A549 (cell line): ENCODE results near the gene KCNJ6. TPM values are rescaled to one million over a fixed set of nuclear protein-coding genes. Genes with fewer than 3 reads are reported as not detected.
"Not testable (repeated sequence)": the region's sequence is repeated elsewhere in the genome, so short reads cannot be mapped to it uniquely, and the experiment has no call there.

Experiments used
- ATAC-seq, 2 experiments: fragments of 200-7000 bp in 1 of 2; fragments of >200 bp in 1 of 2; cut with Nextera tagmentation in 1 of 2; cut with Tn5 transposase in 1 of 2; 3 replicates each; pipeline versions ENCODE4 v1.8.0 to v1.9.1; 2018 to 2020; ENCODE audit warnings: mild to moderate bottlenecking in 1 of 2, moderate library complexity in 1 of 2
- CTCF ChIA-PET: fragments of 300-600 bp; sonication (Branson Sonifier 250); formaldehyde crosslinking; extraction: SDS; loops from one replicate; lab custom pipeline; 2021; ENCODE audit warnings: antibody characterized with exemption, inconsistent platforms; lab: Yijun Ruan, JAX
- POLR2A ChIA-PET: fragments of 350-600 bp; formaldehyde crosslinking; extraction: SDS; loops from one replicate; lab custom pipeline; 2021; ENCODE audit warnings: antibody characterized with exemption, inconsistent platforms; lab: Yijun Ruan, JAX
- DNase-seq, 2 experiments: peaks; one replicate each; pipeline versions ENCODE4 v3.0.0 to v3.0.0-alpha.2; 2011 to 2016; ENCODE audit warnings: low read depth in 1 of 2, low spot score in 1 of 2
- FAIRE-seq: peaks from 2 replicates; lab custom pipeline; 2011; peaks lifted over from hg19 to GRCh38; lab: Jason Lieb, UNC
- H3K27ac ChIP-seq, 2 experiments: fragments of >200 bp; sonication (Bioruptor Twin); formaldehyde crosslinking; 3 replicates each; pipeline ENCODE4 v1.5.1; 2016 to 2017
- H3K4me1 ChIP-seq: fragments of >200 bp; sonication (Bioruptor Twin); formaldehyde crosslinking; 3 replicates; pipeline ENCODE4 v1.6.1; 2016
- H3K4me2 ChIP-seq: fragments of >200 bp; sonication (Bioruptor Twin); formaldehyde crosslinking; 3 replicates; pipeline ENCODE4 v1.6.1; 2016
- H3K4me3 ChIP-seq: fragments of >200 bp; sonication (Bioruptor Twin); formaldehyde crosslinking; 3 replicates; pipeline ENCODE4 v1.5.1; 2016
- H3K9me3 ChIP-seq: fragments of >200 bp; sonication (Bioruptor Twin); formaldehyde crosslinking; 3 replicates; pipeline ENCODE4 v1.6.1; 2016
- ATOH8 ChIP-seq: fragments of 250-450 bp; sonication (Bioruptor Pico); IDR thresholded peaks from 2 replicates; pipeline ENCODE4 v1.5.0; 2020; ENCODE audit warnings: low read depth, mild to moderate bottlenecking, moderate library complexity
- BHLHE40 ChIP-seq: IDR thresholded peaks from 2 replicates; pipeline ENCODE4 v1.6.1; 2012; ENCODE audit warnings: low read depth, low read length, inconsistent platforms
- CBX8 ChIP-seq: fragments of 200-600 bp; sonication (generic); IDR thresholded peaks from 2 replicates; pipeline ENCODE4 v1.6.1; 2016
- CHD2 ChIP-seq: fragments of 150-350 bp; IDR thresholded peaks from 2 replicates; pipeline ENCODE4 v1.6.1; 2014; ENCODE audit warnings: low read length; ENCODE audit not compliant: partially characterized antibody
- EHMT2 ChIP-seq: fragments of 200-600 bp; sonication (generic); IDR thresholded peaks from 2 replicates; pipeline ENCODE4 v1.6.1; 2016; ENCODE audit warnings: antibody characterized with exemption, low read depth, mild to moderate bottlenecking, moderate library complexity
- FOSL2 ChIP-seq, 2 experiments: fragments of 450-650 bp in 1 of 2; fragments of >200 bp in 1 of 2; sonication (Bioruptor Twin) in 1 of 2; formaldehyde crosslinking; IDR thresholded peaks; 2 replicates each; pipeline versions ENCODE4 v1.5.0 to v1.6.1; 2016 to 2020; ENCODE audit warnings: mild to moderate bottlenecking in 1 of 2, moderate library complexity in 1 of 2
- FOXS1 ChIP-seq: fragments of 250-450 bp; sonication (Bioruptor Pico); IDR thresholded peaks from 2 replicates; pipeline ENCODE4 v1.5.0; 2020; ENCODE audit warnings: mild to moderate bottlenecking, moderate library complexity
- GATA3 ChIP-seq: IDR thresholded peaks from 2 replicates; pipeline ENCODE4 v1.6.1; 2012; ENCODE audit warnings: borderline replicate concordance
- HEYL ChIP-seq: fragments of 250-450 bp; sonication (Bioruptor Pico); IDR thresholded peaks from 2 replicates; pipeline ENCODE4 v1.8.0; 2021; ENCODE audit warnings: mild to moderate bottlenecking, moderate library complexity
- HOXB5 ChIP-seq: fragments of 250-450 bp; sonication (Bioruptor Pico); IDR thresholded peaks from 2 replicates; pipeline ENCODE4 v1.5.0; 2020; ENCODE audit warnings: mild to moderate bottlenecking, moderate library complexity
- JUN ChIP-seq, 2 experiments: fragments of >200 bp; sonication (Bioruptor Twin); formaldehyde crosslinking; IDR thresholded peaks; 2 replicates in 1 of 2; 3 replicates in 1 of 2; pipeline ENCODE4 v1.6.1; 2016 to 2017
- JUNB ChIP-seq: fragments of >200 bp; sonication (Bioruptor Twin); formaldehyde crosslinking; IDR thresholded peaks from 2 replicates; pipeline ENCODE4 v1.6.1; 2016
- KDM5A ChIP-seq: fragments of 200-600 bp; sonication (generic); IDR thresholded peaks from 2 replicates; pipeline ENCODE4 v1.6.1; 2016; ENCODE audit warnings: antibody characterized with exemption, mild to moderate bottlenecking
- MAFK ChIP-seq: fragments of 450-650 bp; IDR thresholded peaks from 2 replicates; pipeline ENCODE4 v1.6.1; 2014; ENCODE audit not compliant: partially characterized antibody
- PBX3 ChIP-seq: IDR thresholded peaks from 2 replicates; pipeline ENCODE4 v1.6.1; 2012
- RAD21 ChIP-seq, 2 experiments: fragments of >200 bp in 1 of 2; sonication (Bioruptor Twin) in 1 of 2; formaldehyde crosslinking in 1 of 2; IDR thresholded peaks in 1 of 2; conservative IDR thresholded peaks in 1 of 2; 2 replicates in 1 of 2; 3 replicates in 1 of 2; pipeline ENCODE4 v1.6.1; 2012 to 2018; ENCODE audit warnings: inconsistent platforms in 1 of 2
- RNF2 ChIP-seq: fragments of 200-600 bp; sonication (generic); IDR thresholded peaks from 2 replicates; pipeline ENCODE4 v1.6.1; 2016; ENCODE audit warnings: low read depth, mild to moderate bottlenecking, antibody characterized with exemption, moderate library complexity, borderline replicate concordance
- TP53 ChIP-seq: fragments of 250-450 bp; sonication (Bioruptor Pico); IDR thresholded peaks from 2 replicates; pipeline ENCODE4 v1.5.0; 2021; ENCODE audit warnings: mild to moderate bottlenecking, moderate library complexity
- USF2 ChIP-seq: fragments of 450-650 bp; IDR thresholded peaks from 2 replicates; pipeline ENCODE4 v1.6.1; 2014; ENCODE audit warnings: antibody characterized with exemption
- ZNF302 ChIP-seq: fragments of 250-450 bp; sonication (Bioruptor Pico); IDR thresholded peaks from 2 replicates; pipeline ENCODE4 v1.9.0; 2021; ENCODE audit warnings: inconsistent platforms, mild to moderate bottlenecking, moderate library complexity
- ZSCAN20 ChIP-seq: fragments of 250-450 bp; sonication (Bioruptor Pico); IDR thresholded peaks from 2 replicates; pipeline ENCODE4 v1.8.0; 2022; ENCODE audit warnings: mild to moderate bottlenecking, moderate library complexity
- WGBS: methylation state at CpG from one replicate; pipeline ENCODE4 v1.1.6; 2017; ENCODE audit errors: missing lambda C conversion rate; 5-methylcytosine and 5-hydroxymethylcytosine counted together
- polyA plus RNA-seq, 4 experiments: library from polyadenylated mRNA; depleted of rRNA in 3 of 4; stranded (reverse); fragments of >200 nt; fragmentation: RNase III in 1 of 4; extraction: RNeasy Plus Mini Kit Qiagen cat#74134 plus additional on column Dnase treatment in 1 of 4; gene quantifications; 2 replicates in 3 of 4; 3 replicates in 1 of 4; pipeline ENCODE4 v1.2.3, GENCODE V29; 2011 to 2017

The KCNJ6 gene
- polyA plus RNA-seq, 2 of the 4 experiments (the other 2 are of a cell fraction), result 0.68 to 1.4 TPM

- TF ChIP-seq PBX3 (no peak), FOSL2 (IDR thresholded peaks at IDR 0.05) (no peak), FOSL2 (CRISPR knock-in tag; IDR thresholded peaks at IDR 0.05) (no peak)
Measured at GRCh38 chr21:37654596-37654995, 261.7 kb downstream of the KCNJ6 start (continued).

- ChIA-PET POLR2A (no interaction called here), CTCF (interaction anchor here (5.9 kb wide), 1 partner anchor 22 kb away, joined by 33 read pairs; no protein-coding TSS in a partner anchor)
- ATAC-seq (no peak), FAIRE-seq (no peak), DNase-seq (no peak)
- Histone ChIP-seq H3K27ac (no peak overlapping the region), H3K4me3 (no peak overlapping the region), H3K4me2 (no peak overlapping the region), H3K4me1 (peaks cover 5% of the 10 kb centered on the region), H3K9me3 (no peaks in the 10 kb centered on the region)
- no peak for TF ChIP-seq CHD2
- TF ChIP-seq JUNB, result no peak
- WGBS, result 52% methylated on average over 4 of the region's 4 CpGs
Measured at GRCh38 chr21:37653201-37653600, 263.1 kb downstream of the KCNJ6 start.

GRCh38 chr21:37647781-37648180, 268.5 kb downstream of the KCNJ6 start:
- no peaks in the 10 kb centered on the region for H3K9me3 ChIP-seq
- FAIRE-seq (no peak), ATAC-seq (no peak)
- POLR2A ChIA-PET, result interaction anchor here (1.6 kb wide), 1 partner anchor 11 kb away, joined by 3 read pairs; no protein-coding TSS in a partner anchor
- no peak for TF ChIP-seq USF2
- TF ChIP-seq, all 56 proteins: peak for 0
- DNase-seq, result no peak
- Histone ChIP-seq H3K27ac (no peak overlapping the region), H3K4me2 (no peak overlapping the region), H3K4me1 (no peaks in the 10 kb centered on the region), H3K4me3 (no peak overlapping the region)
- CTCF ChIA-PET, result interaction anchor here (0.6 to 1.1 kb wide), 4 partner anchors 11 to 308 kb away, joined by 3 read pairs; no protein-coding TSS in a partner anchor
- 45% methylated on average over 3 of the region's 4 CpGs for WGBS

GRCh38 chr21:37646761-37647160, 269.5 kb downstream of the KCNJ6 start:
- not testable (repeated sequence) for H3K27ac ChIP-seq, DNase-seq, H3K9me3 ChIP-seq, H3K4me1 ChIP-seq, ATAC-seq, H3K4me2 ChIP-seq, FAIRE-seq, H3K4me3 ChIP-seq
- WGBS, result 90% methylated on average over 10 of the region's 12 CpGs
- ChIA-PET CTCF (interaction anchor here (0.9 to 1.1 kb wide), 3 partner anchors 12 to 250 kb away, joined by 3 read pairs; no protein-coding TSS in a partner anchor), POLR2A (interaction anchor here (1.6 kb wide), 1 partner anchor 83 kb away, joined by 5 read pairs; no protein-coding TSS in a partner anchor)

GRCh38 chr21:37645848-37646247, 270.4 kb downstream of the KCNJ6 start:
- CTCF ChIA-PET, result interaction anchor here (0.9 kb wide), 1 partner anchor 29 kb away, joined by 3 read pairs; no protein-coding TSS in a partner anchor
- POLR2A ChIA-PET, result interaction anchor here (1.6 kb wide), 1 partner anchor 82 kb away, joined by 5 read pairs; no protein-coding TSS in a partner anchor
- H3K4me3 ChIP-seq, result no peak overlapping the region
- no peak for DNase-seq
- no peak for ATAC-seq
- 69% methylated on average over 6 of the region's 6 CpGs for WGBS
- no peak for TF ChIP-seq TP53 (CRISPR knock-in tag)
- TF ChIP-seq BHLHE40, result no peak
- no peak for TF ChIP-seq MAFK
- TF ChIP-seq RNF2, result no peak
- no peak for TF ChIP-seq FOXS1 (CRISPR knock-in tag)
- TF ChIP-seq CBX8, result no peak
- TF ChIP-seq KDM5A, result no peak
- no peak for TF ChIP-seq ATOH8 (CRISPR knock-in tag)
- no peak for TF ChIP-seq HEYL (CRISPR knock-in tag)
- TF ChIP-seq RAD21 (conservative IDR thresholded peaks at IDR 0.05 in 1 of 2, IDR thresholded peaks at IDR 0.05 in 1 of 2), result no peak
- no peak for TF ChIP-seq ZNF302 (CRISPR knock-in tag)
- TF ChIP-seq ZSCAN20 (CRISPR knock-in tag), result no peak
- no peak for TF ChIP-seq EHMT2
- no peak for TF ChIP-seq GATA3
- no peak for TF ChIP-seq USF2
- no peak for TF ChIP-seq JUN (IDR thresholded peaks at IDR 0.05)
- TF ChIP-seq HOXB5 (CRISPR knock-in tag), result no peak
- TF ChIP-seq, all 56 proteins: peak for 0
- no peak for FAIRE-seq
- Histone ChIP-seq H3K9me3 (no peaks in the 10 kb centered on the region), H3K27ac (no peak overlapping the region), H3K4me1 (no peaks in the 10 kb centered on the region), H3K4me2 (no peak overlapping the region)
